Measurements from ENCODE around the gene NSMCE1. TPM values are rescaled to one million over a fixed set of nuclear protein-coding genes. Genes with fewer than 3 reads are reported as not detected.

NSMCE1 gene
- total and polyA plus RNA-seq, 2 of the 8 experiments (the other 6 are each of a cell fraction or from before 2014, with no cell fraction given) = 8.1 to 16.6 TPM

DNA sequence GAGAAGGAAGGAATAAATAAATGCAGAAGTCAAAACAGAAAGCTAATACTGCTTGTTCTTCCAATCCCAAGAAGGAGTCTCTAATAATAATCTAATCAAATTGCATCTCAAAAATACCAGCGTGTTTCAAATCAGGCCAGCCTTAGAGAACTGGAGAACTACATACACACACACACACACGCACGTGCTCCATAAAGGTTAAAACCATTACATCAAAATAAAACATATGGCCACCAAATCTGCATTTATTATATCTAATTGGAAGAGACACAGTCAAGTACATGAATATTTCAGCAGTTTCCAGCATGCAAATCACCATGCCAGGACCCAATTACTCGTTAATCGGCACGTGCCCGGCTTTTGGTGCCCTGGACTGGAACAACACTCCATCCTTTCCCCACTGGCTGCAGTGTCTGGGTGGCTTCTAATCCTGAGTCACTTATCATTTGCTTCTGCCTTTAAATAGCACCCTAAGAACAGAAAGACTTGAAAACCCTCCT, 85.6 kb downstream of the NSMCE1 start:
- Histone ChIP-seq H3K4me1 (replicated peaks in 1 of 4; ENCODE audit: control insufficient read depth in 3 of 4, insufficient read depth in 4 of 4, low read length in 3 of 4) (peaks cover 0 to 3% (median 0%) of the 10 kb centered on the region in 4 experiments; a peak in 3 of 7 replicates), H3K9me3 (ENCODE audit: insufficient read depth in 2 of 2, low read depth in 1 of 2, low read length in 1 of 2) (no peaks in the 10 kb centered on the region), H3K23ac (ENCODE audit: insufficient read length) (no peak overlapping the region), H3K4me2 (ENCODE audit: insufficient read depth in 1 of 2, low read depth in 2 of 2, low read length in 2 of 2) (no peak overlapping the region), H2AK5ac (ENCODE audit: low read depth, low read length) (no peak overlapping the region), H3K23me2 (ENCODE audit: low read depth, low read length) (no peaks in the 10 kb centered on the region), H2BK15ac (ENCODE audit: low read length) (no peak overlapping the region), H3K79me2 (ENCODE audit: control insufficient read depth in 1 of 2, insufficient read depth in 2 of 2, low read length in 2 of 2) (no peaks in the 10 kb centered on the region), H3K18ac (ENCODE audit: extremely low read depth, low read length) (no peak overlapping the region), H2BK20ac (ENCODE audit: low read length) (no peak overlapping the region), H2BK120ac (replicated peaks; ENCODE audit: low read depth, low read length) (no peak overlapping the region), H4K8ac (ENCODE audit: extremely low read depth, insufficient read depth, low read length) (no peak overlapping the region), H2BK5ac (ENCODE audit: low read depth, low read length) (no peak overlapping the region), H2BK12ac (ENCODE audit: low read depth, low read length) (no peak overlapping the region), H3K56ac (replicated peaks; ENCODE audit: insufficient read length, low read depth, low read length) (no peak overlapping the region), H3K14ac (ENCODE audit: insufficient read length) (no peak overlapping the region), H4K91ac (replicated peaks; ENCODE audit: insufficient read length, low read length) (no peak overlapping the region), H4K20me1 (replicated peaks in 1 of 2; ENCODE audit: control insufficient read depth in 1 of 2, insufficient read depth in 2 of 2, low read length in 2 of 2) (no peaks in the 10 kb centered on the region), H3K36me3 (ENCODE audit: control insufficient read depth in 2 of 4, insufficient read depth in 4 of 4, low read length in 3 of 4) (no peaks in the 10 kb centered on the region), H3K27me3 (replicated peaks in 1 of 4; ENCODE audit: control insufficient read depth in 3 of 4, extremely low read depth in 1 of 4, insufficient read depth in 3 of 4, low read length in 3 of 4) (no peaks in the 10 kb centered on the region), H3K4ac (replicated peaks; ENCODE audit: insufficient read length, low read depth, low read length) (no peak overlapping the region), H3K79me1 (ENCODE audit: low read depth, low read length) (no peaks in the 10 kb centered on the region), H3K4me3 (ENCODE audit: extremely low read depth in 1 of 4, insufficient read depth in 2 of 4, low read depth in 3 of 4, low read length in 4 of 4) (no peak overlapping the region), H3K27ac (ENCODE audit: low read depth, low read length) (no peak overlapping the region), H3K9ac (replicated peaks in 1 of 4; ENCODE audit: extremely low read depth in 1 of 4, low read depth in 3 of 4, low read length in 3 of 4) (no peak overlapping the region), H2AFZ (ENCODE audit: low read length) (no peak overlapping the region), H4K5ac (ENCODE audit: insufficient read length, low read depth, low read length) (no peak overlapping the region)
- FAIRE-seq = no peak
- ChIA-PET CTCF (ENCODE audit: partially characterized antibody) (no interaction called here), POLR2A (ENCODE audit: partially characterized antibody) (no interaction called here)
- no peak for TF ChIP-seq SP4 (IDR thresholded peaks at IDR 0.05; ENCODE audit: low read length)
- TF ChIP-seq RNF2 (IDR thresholded peaks at IDR 0.05; ENCODE audit: borderline replicate concordance, low read depth, low read length, missing control alignments, poor library complexity, severe bottlenecking) = no peak
- no peak for TF ChIP-seq YY1 (IDR thresholded peaks at IDR 0.05; ENCODE audit: low read depth, low read length)
- TF ChIP-seq TBP (IDR thresholded peaks at IDR 0.05; ENCODE audit: low read depth, low read length) = no peak
- TF ChIP-seq JUN (IDR thresholded peaks at IDR 0.05; ENCODE audit: low read depth, low read length) = no peak
- TF ChIP-seq BACH1 (IDR thresholded peaks at IDR 0.05; ENCODE audit: low read length) = no peak
- no peak for TF ChIP-seq HDAC6 (IDR thresholded peaks at IDR 0.05; ENCODE audit: low read depth, low read length)
- no peak for TF ChIP-seq JUND (IDR thresholded peaks at IDR 0.05; ENCODE audit: low read length)
- TF ChIP-seq, protein P1, sequence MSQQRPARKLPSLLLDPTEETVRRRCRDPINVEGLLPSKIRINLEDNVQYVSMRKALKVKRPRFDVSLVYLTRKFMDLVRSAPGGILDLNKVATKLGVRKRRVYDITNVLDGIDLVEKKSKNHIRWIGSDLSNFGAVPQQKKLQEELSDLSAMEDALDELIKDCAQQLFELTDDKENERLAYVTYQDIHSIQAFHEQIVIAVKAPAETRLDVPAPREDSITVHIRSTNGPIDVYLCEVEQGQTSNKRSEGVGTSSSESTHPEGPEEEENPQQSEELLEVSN (IDR thresholded peaks at IDR 0.05) = no peak
- no peak for TF ChIP-seq BCL11A (IDR thresholded peaks at IDR 0.05; ENCODE audit: low read depth in 2 of 2, low read length in 2 of 2)
- TF ChIP-seq CHD1 (IDR thresholded peaks at IDR 0.05; ENCODE audit: low read depth, low read length) = no peak
- DNase-seq (ENCODE audit: low read depth in 1 of 2, low spot score in 2 of 2) = no peak
- 89% methylated on average over 7 of the region's 7 CpGs; no CpG with 5 or more reads in 1 of the 2 experiments for WGBS, 2 experiments (ENCODE audit: extremely low coverage in 1 of 2, insufficient coverage in 1 of 2, insufficient read length in 1 of 2, insufficient replicate concordance in 2 of 2, low coverage in 1 of 2, low lambda C conversion rate in 2 of 2, missing lambda C conversion rate in 1 of 2)

Data from H1 (cell line).